Endodermal cell (in vitro differentiated cells): ENCODE data around the gene YAP1. TPM values are rescaled to one million over a fixed set of nuclear protein-coding genes. Genes with fewer than 3 reads are reported as not detected.

ENCODE experiments used
- DNase-seq: peaks from one replicate; pipeline ENCODE4 v3.0.0-alpha.2; 2017
- H3K27ac ChIP-seq: 2 replicates; pipeline ENCODE4 v1.5.1; 2013; ENCODE audit warnings: mild to moderate bottlenecking, low read depth, low read length, moderate library complexity
- H3K27me3 ChIP-seq: 2 replicates; pipeline ENCODE4 v1.6.1; 2013; ENCODE audit warnings: mild to moderate bottlenecking, low read length, moderate library complexity; ENCODE audit not compliant: insufficient read depth, control insufficient read depth, poor library complexity, severe bottlenecking
- H3K36me3 ChIP-seq: 2 replicates; pipeline ENCODE4 v1.7.0; 2013; ENCODE audit warnings: mild to moderate bottlenecking, low read length, moderate library complexity; ENCODE audit not compliant: control insufficient read depth, insufficient read depth
- H3K4me1 ChIP-seq: one replicate; pipeline ENCODE4 v1.7.0; 2013; ENCODE audit warnings: low read length; ENCODE audit not compliant: control insufficient read depth, insufficient read depth
- H3K4me3 ChIP-seq: 2 replicates; pipeline ENCODE4 v1.5.1; 2013; ENCODE audit warnings: mild to moderate bottlenecking, low read length, moderate library complexity
- H3K9ac ChIP-seq: 2 replicates; pipeline ENCODE4 v1.6.1; 2013; ENCODE audit warnings: mild to moderate bottlenecking, low read length, moderate library complexity; ENCODE audit not compliant: poor library complexity, severe bottlenecking; ENCODE audit errors: extremely low read depth
- H3K9me3 ChIP-seq: 2 replicates; pipeline ENCODE4 v1.6.1; 2013; ENCODE audit warnings: mild to moderate bottlenecking, low read length, moderate library complexity; ENCODE audit not compliant: control insufficient read depth
- H3K27ac Mint-ChIP-seq: 2 replicates; pipeline ENCODE4 v1.8.0; 2020; ENCODE audit warnings: mixed read lengths
- H3K27me3 Mint-ChIP-seq: 2 replicates; pipeline ENCODE4 v1.8.0; 2021; ENCODE audit warnings: mild to moderate bottlenecking, mixed read lengths; ENCODE audit not compliant: insufficient read depth
- H3K36me3 Mint-ChIP-seq: 2 replicates; pipeline ENCODE4 v1.8.0; 2020; ENCODE audit warnings: low read depth, mixed read lengths
- H3K4me1 Mint-ChIP-seq: 2 replicates; pipeline ENCODE4 v1.8.0; 2020; ENCODE audit warnings: mixed read lengths
- H3K4me3 Mint-ChIP-seq: 2 replicates; pipeline ENCODE4 v1.8.0; 2020; ENCODE audit warnings: mild to moderate bottlenecking, moderate library complexity, mixed read lengths
- H3K9me3 Mint-ChIP-seq: 2 replicates; pipeline ENCODE4 v1.8.0; 2020; ENCODE audit warnings: mild to moderate bottlenecking, mixed read lengths
- CTCF ChIP-seq: fragments of 200-600 bp; sonication (generic); conservative IDR thresholded peaks from 2 replicates; pipeline ENCODE4 v1.5.0; 2021; ENCODE audit warnings: antibody characterized with exemption, mild to moderate bottlenecking
- whole genome bisulfite sequencing, 2 experiments: methylation state at CpG; one replicate each; pipeline versions ENCODE4 v1.1.5 to v1.1.7; 2013; ENCODE audit warnings: missing lambda C conversion rate in 2 of 2, mixed read lengths in 1 of 2; ENCODE audit not compliant: insufficient coverage in 1 of 2, insufficient read length in 1 of 2; 5-methylcytosine and 5-hydroxymethylcytosine counted together
- total RNA-seq, 2 donors: library from RNA; stranded (reverse); fragmentation: NEBNext Ultra II Directional in 1 of 2; extraction: Animal tissue kit (Norgen Biotek cat#: 25700) in 1 of 2; gene quantifications; 2 replicates in 1 of 2; 3 replicates in 1 of 2; pipeline ENCODE4 v1.2.1, GENCODE V29; 2021

Gene YAP1
- total RNA-seq, 2 donors from 2014 or later: 224 to 228 TPM

GRCh38 chr11:102073253-102073652, 37.0 kb upstream of the YAP1 start:
- H3K4me3 ChIP-seq: no peak overlapping the region
- no peaks in the 10 kb centered on the region for H3K4me1 ChIP-seq
- Mint-ChIP-seq H3K4me1 (peaks cover 2% of the 10 kb centered on the region), H3K9me3 (peaks cover 34% of the 10 kb centered on the region), H3K27me3 (no peaks in the 10 kb centered on the region), H3K27ac (no peak overlapping the region), H3K36me3 (peaks cover 4% of the 10 kb centered on the region), H3K4me3 (no peak overlapping the region)
- no peaks in the 10 kb centered on the region for H3K36me3 ChIP-seq
- no peak overlapping the region for H3K27ac ChIP-seq
- no peaks in the 10 kb centered on the region for H3K27me3 ChIP-seq
- no peak overlapping the region for H3K9ac ChIP-seq
- peaks cover 37% of the 10 kb centered on the region for H3K9me3 ChIP-seq
- WGBS, 2 experiments: 92% methylated on average over 2 of the region's 2 CpGs; no CpG with 5 or more reads in 1 of the 2 experiments
- no peak for TF ChIP-seq CTCF
- no peak for DNase-seq

- Histone ChIP-seq H3K27me3 (no peaks in the 10 kb centered on the region), H3K36me3 (no peaks in the 10 kb centered on the region), H3K27ac (no peak overlapping the region), H3K9me3 (no peaks in the 10 kb centered on the region), H3K4me1 (no peaks in the 10 kb centered on the region), H3K4me3 (no peak overlapping the region), H3K9ac (no peak overlapping the region)
- H3K4me1 Mint-ChIP-seq: peaks cover 3% of the 10 kb centered on the region
- no peaks in the 10 kb centered on the region for H3K36me3 Mint-ChIP-seq
- no peaks in the 10 kb centered on the region for H3K27me3 Mint-ChIP-seq
- H3K9me3 Mint-ChIP-seq: no peaks in the 10 kb centered on the region
- H3K4me3 Mint-ChIP-seq: no peak overlapping the region
- TF ChIP-seq CTCF: no peak
- no peak for DNase-seq
- no peak overlapping the region for H3K27ac Mint-ChIP-seq
Measured at GRCh38 chr11:102079625-102080024, 30.6 kb upstream of the YAP1 start.

- no peaks in the 10 kb centered on the region for H3K36me3 ChIP-seq
- no peak overlapping the region for H3K9ac ChIP-seq
- no peak for TF ChIP-seq CTCF
- Mint-ChIP-seq H3K27ac (no peak overlapping the region), H3K4me1 (peaks cover 2% of the 10 kb centered on the region), H3K9me3 (no peaks in the 10 kb centered on the region), H3K36me3 (no peaks in the 10 kb centered on the region), H3K4me3 (no peak overlapping the region), H3K27me3 (no peaks in the 10 kb centered on the region)
- H3K27me3 ChIP-seq: no peaks in the 10 kb centered on the region
- no peak overlapping the region for H3K27ac ChIP-seq
- no peaks in the 10 kb centered on the region for H3K9me3 ChIP-seq
- no peaks in the 10 kb centered on the region for H3K4me1 ChIP-seq
- WGBS, 2 experiments: 87 to 98% methylated on average over 6 to 7 of the region's 7 CpGs
- no peak overlapping the region for H3K4me3 ChIP-seq
- DNase-seq: no peak
Measured at GRCh38 chr11:102081313-102081712, 28.9 kb upstream of the YAP1 start.
